Naive thymus-derived CD4-positive, alpha-beta T cell (primary cell): ENCODE measurements around the gene SPRR1B. TPM values are rescaled to one million over a fixed set of nuclear protein-coding genes. Genes with fewer than 3 reads are reported as not detected.

Experiments
- polyA plus RNA-seq, 2 donors: library from polyadenylated mRNA; unstranded; fragments of 300-500 nt; fragmentation: Illumina TruSeq; gene quantifications; one replicate each; pipeline ENCODE4 v1.2.3, GENCODE V29; 2021
- total RNA-seq, 6 experiments: library from RNA in 5 of 6; stranded (reverse) in 5 of 6; gene quantifications; 1 replicate in 5 of 6; 2 replicates in 1 of 6; pipeline ENCODE4 v1.2.3 and lab custom pipeline; 2021 to 2026

The SPRR1B gene
- total and polyA plus RNA-seq, 7 experiments from 2014 or later = not detected

Other genes with a start within 250 kb of the SPRR1B start
- gene LCE1E, start 244.9 kb upstream of the SPRR1B start, total RNA-seq = not detected
- not detected for gene LCE1E, start 244.9 kb upstream of the SPRR1B start, polyA plus RNA-seq
- not detected for gene LCE1D, start 234.5 kb upstream of the SPRR1B start, total RNA-seq
- gene LCE1D, start 234.5 kb upstream of the SPRR1B start, polyA plus RNA-seq = not detected
- gene LCE1C, start 224.6 kb upstream of the SPRR1B start, total RNA-seq = not detected
- gene LCE1C, start 224.6 kb upstream of the SPRR1B start, polyA plus RNA-seq = not detected
- not detected for gene LCE1B, start 219.2 kb upstream of the SPRR1B start, total RNA-seq
- gene LCE1B, start 219.2 kb upstream of the SPRR1B start, polyA plus RNA-seq = not detected
- not detected for gene LCE1A, start 203.7 kb upstream of the SPRR1B start, total RNA-seq
- not detected for gene LCE1A, start 203.7 kb upstream of the SPRR1B start, polyA plus RNA-seq
- gene LCE6A, start 188.3 kb upstream of the SPRR1B start, total RNA-seq = not detected
- not detected for gene LCE6A, start 188.3 kb upstream of the SPRR1B start, polyA plus RNA-seq
- gene LCE7A, start 171.2 kb upstream of the SPRR1B start, total RNA-seq = not detected
- gene LCE7A, start 171.2 kb upstream of the SPRR1B start, polyA plus RNA-seq = not detected
- not detected for gene SMCP, start 152.9 kb upstream of the SPRR1B start, total RNA-seq
- gene SMCP, start 152.9 kb upstream of the SPRR1B start, polyA plus RNA-seq = not detected
- gene IVL, start 122.7 kb upstream of the SPRR1B start, total RNA-seq = not detected
- not detected for gene IVL, start 122.7 kb upstream of the SPRR1B start, polyA plus RNA-seq
- gene SPRR5, start 84.0 kb upstream of the SPRR1B start, total RNA-seq = not detected
- gene SPRR5, start 84.0 kb upstream of the SPRR1B start, polyA plus RNA-seq = not detected
- not detected for gene SPRR4, start 60.6 kb upstream of the SPRR1B start, total RNA-seq
- not detected for gene SPRR4, start 60.6 kb upstream of the SPRR1B start, polyA plus RNA-seq
- not detected for gene SPRR1A, start 47.1 kb upstream of the SPRR1B start, total RNA-seq
- not detected for gene SPRR1A, start 47.1 kb upstream of the SPRR1B start, polyA plus RNA-seq
- not detected for gene SPRR3, start 29.5 kb upstream of the SPRR1B start, total RNA-seq
- gene SPRR3, start 29.5 kb upstream of the SPRR1B start, polyA plus RNA-seq = not detected
- not detected for gene SPRR2D, start 9.9 kb downstream of the SPRR1B start, total RNA-seq
- not detected for gene SPRR2D, start 9.9 kb downstream of the SPRR1B start, polyA plus RNA-seq
- gene SPRR2A, start 26.3 kb downstream of the SPRR1B start, total RNA-seq = not detected
- gene SPRR2A, start 26.3 kb downstream of the SPRR1B start, polyA plus RNA-seq = not detected
- not detected for gene SPRR2B, start 40.4 kb downstream of the SPRR1B start, total RNA-seq
- gene SPRR2B, start 40.4 kb downstream of the SPRR1B start, polyA plus RNA-seq = not detected
- not detected for gene SPRR2E, start 63.3 kb downstream of the SPRR1B start, total RNA-seq
- gene SPRR2E, start 63.3 kb downstream of the SPRR1B start, polyA plus RNA-seq = not detected
- gene SPRR2F, start 82.3 kb downstream of the SPRR1B start, total RNA-seq = not detected
- not detected for gene SPRR2F, start 82.3 kb downstream of the SPRR1B start, polyA plus RNA-seq
- gene SPRR2G, start 119.7 kb downstream of the SPRR1B start, total RNA-seq = not detected
- gene SPRR2G, start 119.7 kb downstream of the SPRR1B start, polyA plus RNA-seq = not detected
- not detected for gene LELP1, start 172.2 kb downstream of the SPRR1B start, total RNA-seq
- gene LELP1, start 172.2 kb downstream of the SPRR1B start, polyA plus RNA-seq = not detected
- not detected for gene PRR9, start 186.4 kb downstream of the SPRR1B start, total RNA-seq
- not detected for gene PRR9, start 186.4 kb downstream of the SPRR1B start, polyA plus RNA-seq
- not detected for gene LORICRIN, start 228.5 kb downstream of the SPRR1B start, total RNA-seq
- not detected for gene LORICRIN, start 228.5 kb downstream of the SPRR1B start, polyA plus RNA-seq